Measurements from ENCODE around the gene ZFYVE9.
"Not testable (repeated sequence)": the region's sequence is repeated elsewhere in the genome, so short reads cannot be mapped to it uniquely, and the experiment has no call there.

The ZFYVE9 gene

GRCh38 chr1:52345252-52345651 lies 203.4 kb downstream of the ZFYVE9 start:
- no peak for DNase-seq

GRCh38 chr1:52346653-52347052 lies 204.8 kb downstream of the ZFYVE9 start:
- DNase-seq, result no peak

- peak; percentile 9 for DNase-seq
Observed at GRCh38 chr1:52348704-52349300, 206.9 kb downstream of the ZFYVE9 start.

- no peak for DNase-seq
Observed at GRCh38 chr1:52352690-52353089, 210.8 kb downstream of the ZFYVE9 start.

- DNase-seq, result no peak
Observed at GRCh38 chr1:52355436-52355835, 213.5 kb downstream of the ZFYVE9 start.

- no peak for DNase-seq
Observed at GRCh38 chr1:52355847-52356505, 214.1 kb downstream of the ZFYVE9 start.

GRCh38 chr1:52356818-52357355 lies 215.0 kb downstream of the ZFYVE9 start:
- DNase-seq, result no peak

- DNase-seq, result no peak
Observed at GRCh38 chr1:52357397-52357796, 215.5 kb downstream of the ZFYVE9 start.

GRCh38 chr1:52358851-52359497 lies 217.1 kb downstream of the ZFYVE9 start:
- no peak for DNase-seq

- no peak for DNase-seq
Observed at GRCh38 chr1:52359676-52360594, 218.0 kb downstream of the ZFYVE9 start.

GRCh38 chr1:52360595-52360968 lies 218.7 kb downstream of the ZFYVE9 start:
- DNase-seq, result no peak

- no peak for DNase-seq
Observed at GRCh38 chr1:52364235-52364839, 222.4 kb downstream of the ZFYVE9 start.

GRCh38 chr1:52365071-52365745 lies 223.3 kb downstream of the ZFYVE9 start:
- peak; percentile 79 for DNase-seq

- DNase-seq, result peak; percentile 98
Observed at GRCh38 chr1:52365746-52366516, 224.0 kb downstream of the ZFYVE9 start, which contains the start of gene CC2D1B. TSS of gene CC2D1B (minus strand) at chr1:52366205. CDS start at chr1:52364620, 1,585 bp downstream.

GRCh38 chr1:52366517-52366827 lies 224.6 kb downstream of the ZFYVE9 start:
- DNase-seq, result no peak

GRCh38 chr1:52367272-52367671 lies 225.4 kb downstream of the ZFYVE9 start:
- no peak for DNase-seq

- no peak for DNase-seq
Observed at GRCh38 chr1:52368383-52369172, 226.7 kb downstream of the ZFYVE9 start.

GRCh38 chr1:52369851-52370250 lies 228.0 kb downstream of the ZFYVE9 start:
- DNase-seq, result not testable (repeated sequence)

- DNase-seq, result no peak
Observed at GRCh38 chr1:52385376-52385775, 243.5 kb downstream of the ZFYVE9 start.

- no peak for DNase-seq
Observed at GRCh38 chr1:52386458-52386857, 244.6 kb downstream of the ZFYVE9 start.

All from inflammatory macrophage treated with lipopolysaccharide for 4 hours (primary cell).